Measurements from ENCODE around the gene LGSN.

DNA sequence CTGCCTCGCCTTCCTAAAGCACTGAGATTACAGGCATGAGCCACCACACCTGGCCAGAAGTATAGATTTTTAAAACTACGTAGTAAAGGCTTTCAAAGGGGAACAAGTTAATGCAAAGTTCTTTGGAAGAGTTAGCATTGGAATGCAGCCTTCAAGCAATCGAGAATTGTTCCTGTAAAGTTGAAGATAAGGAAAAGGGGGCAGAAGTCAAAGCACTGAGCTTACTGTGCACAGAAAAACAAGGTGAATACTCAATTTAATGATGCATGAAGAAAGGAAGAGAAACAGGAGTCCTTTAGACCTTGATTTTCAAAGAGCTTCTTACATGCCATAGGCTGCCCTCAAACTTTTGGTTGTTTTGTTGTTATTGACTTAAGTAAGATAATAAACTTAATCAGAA is 29.1 kb upstream of the LGSN start:
- TF ChIP-seq POLR2A (IDR thresholded peaks at IDR 0.05; ENCODE audit: low read length) (no peak), MAX (IDR thresholded peaks at IDR 0.05) (no peak), ZSCAN20 (CRISPR knock-in tag; IDR thresholded peaks at IDR 0.05) (no peak), EP300 (IDR thresholded peaks at IDR 0.05) (no peak), RNF2 (IDR thresholded peaks at IDR 0.05; ENCODE audit: borderline replicate concordance, low read depth) (no peak)
- TF ChIP-seq, protein P1, sequence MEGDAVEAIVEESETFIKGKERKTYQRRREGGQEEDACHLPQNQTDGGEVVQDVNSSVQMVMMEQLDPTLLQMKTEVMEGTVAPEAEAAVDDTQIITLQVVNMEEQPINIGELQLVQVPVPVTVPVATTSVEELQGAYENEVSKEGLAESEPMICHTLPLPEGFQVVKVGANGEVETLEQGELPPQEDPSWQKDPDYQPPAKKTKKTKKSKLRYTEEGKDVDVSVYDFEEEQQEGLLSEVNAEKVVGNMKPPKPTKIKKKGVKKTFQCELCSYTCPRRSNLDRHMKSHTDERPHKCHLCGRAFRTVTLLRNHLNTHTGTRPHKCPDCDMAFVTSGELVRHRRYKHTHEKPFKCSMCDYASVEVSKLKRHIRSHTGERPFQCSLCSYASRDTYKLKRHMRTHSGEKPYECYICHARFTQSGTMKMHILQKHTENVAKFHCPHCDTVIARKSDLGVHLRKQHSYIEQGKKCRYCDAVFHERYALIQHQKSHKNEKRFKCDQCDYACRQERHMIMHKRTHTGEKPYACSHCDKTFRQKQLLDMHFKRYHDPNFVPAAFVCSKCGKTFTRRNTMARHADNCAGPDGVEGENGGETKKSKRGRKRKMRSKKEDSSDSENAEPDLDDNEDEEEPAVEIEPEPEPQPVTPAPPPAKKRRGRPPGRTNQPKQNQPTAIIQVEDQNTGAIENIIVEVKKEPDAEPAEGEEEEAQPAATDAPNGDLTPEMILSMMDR (IDR thresholded peaks at IDR 0.05), result no peak
